Astrocyte (in vitro differentiated cells and primary cell): Measurements from ENCODE around the gene PSMG3.

Experiments
- EZH2 ChIP-seq: IDR thresholded peaks from 2 replicates; pipeline ENCODE4 v1.6.1; 2012; ENCODE audit warnings: mild to moderate bottlenecking, low read length, inconsistent platforms; ENCODE audit not compliant: insufficient read depth
- TF ChIP-seq, protein P1 (sequence below): IDR thresholded peaks from 2 replicates; pipeline ENCODE4 v1.5.1; 2011; ENCODE audit warnings: low read depth, mild to moderate bottlenecking, inconsistent platforms, low read length, moderate library complexity; ENCODE audit not compliant: insufficient read depth

DNA sequence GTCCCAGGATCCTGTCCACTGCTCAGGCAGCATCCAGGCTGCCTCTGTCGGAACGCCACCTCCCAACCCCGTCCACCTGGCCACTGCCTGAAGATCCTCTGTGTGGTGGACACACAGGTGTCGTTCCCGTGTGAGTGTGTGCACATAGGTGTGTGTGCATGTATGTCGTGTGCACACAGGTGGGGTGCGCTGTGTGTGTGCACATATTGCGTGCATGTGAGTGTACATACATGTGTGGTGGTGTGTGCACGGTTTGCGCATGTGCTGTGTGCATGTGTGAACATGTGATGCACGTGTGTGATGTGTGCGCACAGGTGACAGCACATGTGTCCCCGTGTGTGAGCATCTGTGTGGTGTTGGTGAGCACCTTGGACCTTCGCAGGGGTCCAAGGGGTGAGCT is 20.9 kb downstream of the PSMG3 start:
- TF ChIP-seq, protein P1, sequence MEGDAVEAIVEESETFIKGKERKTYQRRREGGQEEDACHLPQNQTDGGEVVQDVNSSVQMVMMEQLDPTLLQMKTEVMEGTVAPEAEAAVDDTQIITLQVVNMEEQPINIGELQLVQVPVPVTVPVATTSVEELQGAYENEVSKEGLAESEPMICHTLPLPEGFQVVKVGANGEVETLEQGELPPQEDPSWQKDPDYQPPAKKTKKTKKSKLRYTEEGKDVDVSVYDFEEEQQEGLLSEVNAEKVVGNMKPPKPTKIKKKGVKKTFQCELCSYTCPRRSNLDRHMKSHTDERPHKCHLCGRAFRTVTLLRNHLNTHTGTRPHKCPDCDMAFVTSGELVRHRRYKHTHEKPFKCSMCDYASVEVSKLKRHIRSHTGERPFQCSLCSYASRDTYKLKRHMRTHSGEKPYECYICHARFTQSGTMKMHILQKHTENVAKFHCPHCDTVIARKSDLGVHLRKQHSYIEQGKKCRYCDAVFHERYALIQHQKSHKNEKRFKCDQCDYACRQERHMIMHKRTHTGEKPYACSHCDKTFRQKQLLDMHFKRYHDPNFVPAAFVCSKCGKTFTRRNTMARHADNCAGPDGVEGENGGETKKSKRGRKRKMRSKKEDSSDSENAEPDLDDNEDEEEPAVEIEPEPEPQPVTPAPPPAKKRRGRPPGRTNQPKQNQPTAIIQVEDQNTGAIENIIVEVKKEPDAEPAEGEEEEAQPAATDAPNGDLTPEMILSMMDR: no peak
- TF ChIP-seq EZH2: no peak
